NCI-H2196 treated with DMSO at 0.1 percent for 48 hours (cell line): ENCODE data around the gene RITA1.

Experiments
- DNase-seq: peaks from one replicate; lab custom pipeline; 2025; ENCODE audit not compliant: unreplicated experiment; lab: John Stamatoyannopoulos, UW

Gene RITA1

GRCh38 chr12:113227686-113228391 lies 42.3 kb downstream of the RITA1 start:
- DNase-seq, result no peak

DNA sequence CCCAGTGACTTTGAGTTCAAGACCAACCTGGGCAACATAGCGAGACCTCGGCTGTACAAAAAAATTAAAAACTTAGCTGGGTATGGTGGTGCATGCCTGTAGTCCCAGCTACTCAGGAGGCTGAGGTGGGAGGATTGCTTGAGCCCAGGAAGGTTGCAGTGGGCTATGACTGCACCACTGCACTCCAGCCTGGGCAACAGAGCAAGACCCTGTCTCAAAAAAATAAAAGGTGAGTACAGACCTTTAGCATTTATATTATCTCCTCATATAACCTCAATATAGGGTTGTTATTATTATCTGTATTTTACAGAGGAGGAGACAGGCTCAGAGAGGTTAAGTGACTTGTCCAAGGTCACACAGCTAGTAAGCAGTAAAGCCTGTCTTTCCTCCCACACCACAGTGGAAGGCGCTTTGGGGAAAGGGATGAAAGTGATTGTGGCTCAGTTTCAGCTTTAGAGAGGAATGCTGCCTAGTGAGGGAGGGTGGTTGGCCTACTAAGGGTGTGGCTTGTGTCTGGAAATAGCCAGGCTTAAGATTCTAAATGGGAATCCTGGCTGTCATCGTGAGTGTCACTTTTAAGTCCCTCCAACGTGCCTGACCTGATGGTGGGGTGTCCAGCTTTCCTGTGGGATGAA lies 43.0 kb downstream of the RITA1 start:
- no peak for DNase-seq

- DNase-seq, result no peak
Observed at GRCh38 chr12:113230315-113231234, 45.1 kb downstream of the RITA1 start.

DNA sequence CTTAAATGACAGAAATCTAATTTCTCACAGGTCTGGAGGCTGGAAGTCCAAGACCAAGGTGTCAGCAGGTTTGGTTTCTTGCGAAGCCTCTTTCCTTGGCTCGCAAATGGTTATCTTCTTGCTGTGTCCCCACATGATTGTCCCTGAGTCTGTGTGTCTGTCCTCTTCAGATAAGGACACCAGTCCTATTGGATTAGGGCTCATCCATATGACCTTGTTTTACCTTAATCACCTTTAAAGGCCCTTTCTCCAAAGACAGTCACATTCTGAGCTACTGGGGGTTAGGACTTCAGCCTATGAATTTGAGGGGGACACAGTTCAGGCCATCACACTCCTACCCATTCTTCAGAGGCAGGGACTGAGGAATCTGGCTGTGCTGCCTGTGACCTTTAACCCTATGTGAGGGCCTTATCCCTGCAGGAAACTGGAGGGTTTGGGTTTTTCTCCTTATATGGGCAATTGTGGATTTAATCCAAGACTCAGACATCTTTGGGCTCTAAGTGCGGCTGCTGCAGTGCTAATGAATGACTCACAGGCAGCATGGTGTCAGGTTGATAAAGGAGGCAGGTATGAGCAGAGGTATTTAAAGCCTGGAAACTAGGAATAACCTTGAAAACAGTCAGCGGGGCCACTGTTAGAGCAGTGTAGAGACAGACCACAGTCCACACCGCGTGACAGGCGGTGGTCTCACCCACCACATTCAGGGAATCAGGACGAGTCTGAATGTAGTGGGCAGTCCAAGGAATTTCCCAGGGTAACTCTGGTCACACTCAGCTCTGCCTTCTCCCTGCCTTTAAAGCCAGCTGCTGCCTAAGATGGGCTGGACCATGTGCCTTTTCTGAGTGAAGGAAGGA lies 45.9 kb downstream of the RITA1 start:
- DNase-seq, result peak; percentile 44

GRCh38 chr12:113232089-113232839 lies 46.7 kb downstream of the RITA1 start:
- DNase-seq, result no peak

GRCh38 chr12:113232840-113233585 lies 47.5 kb downstream of the RITA1 start:
- DNase-seq, result peak; percentile 94

DNA sequence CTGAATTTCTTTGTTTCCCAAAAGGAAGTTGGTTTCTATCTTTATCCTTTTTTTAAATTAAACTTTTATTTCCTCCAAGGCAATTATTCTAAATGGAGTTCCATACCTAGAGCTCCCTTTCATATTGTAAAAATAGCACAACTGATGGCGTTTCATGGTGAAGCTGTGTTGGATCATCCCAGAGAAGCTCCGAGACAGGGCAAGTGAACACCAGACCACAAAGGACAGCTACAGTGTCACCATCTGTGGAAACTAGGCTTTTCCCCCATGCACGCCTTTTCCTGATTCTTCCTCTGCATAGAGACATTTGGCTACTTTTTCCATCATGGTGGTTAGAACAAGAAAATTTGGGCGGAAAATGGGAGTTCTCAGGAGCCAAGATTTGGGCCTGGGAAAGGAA lies 48.4 kb downstream of the RITA1 start:
- DNase-seq, result no peak

DNA sequence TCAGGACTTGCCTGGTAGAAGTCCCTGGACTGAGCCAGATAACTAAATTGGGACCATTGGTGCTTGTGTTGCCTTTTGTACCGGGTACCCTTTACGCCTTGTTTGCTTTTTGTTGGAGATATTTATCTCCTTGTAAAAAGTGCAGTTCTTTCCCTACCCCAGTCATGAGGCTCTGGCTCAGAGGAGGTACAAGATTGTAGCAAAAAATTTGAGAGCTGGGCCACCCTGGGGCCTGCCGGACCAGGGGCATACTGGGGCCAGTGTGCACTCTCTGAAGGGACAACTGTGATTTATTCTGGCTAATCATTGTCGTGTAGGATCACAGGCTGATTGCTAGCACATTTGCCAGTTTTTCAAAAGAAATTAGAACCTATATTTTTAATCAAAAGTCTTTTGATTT lies 49.0 kb downstream of the RITA1 start:
- no peak for DNase-seq

GRCh38 chr12:113235976-113236375 lies 50.5 kb downstream of the RITA1 start:
- no peak for DNase-seq

DNA sequence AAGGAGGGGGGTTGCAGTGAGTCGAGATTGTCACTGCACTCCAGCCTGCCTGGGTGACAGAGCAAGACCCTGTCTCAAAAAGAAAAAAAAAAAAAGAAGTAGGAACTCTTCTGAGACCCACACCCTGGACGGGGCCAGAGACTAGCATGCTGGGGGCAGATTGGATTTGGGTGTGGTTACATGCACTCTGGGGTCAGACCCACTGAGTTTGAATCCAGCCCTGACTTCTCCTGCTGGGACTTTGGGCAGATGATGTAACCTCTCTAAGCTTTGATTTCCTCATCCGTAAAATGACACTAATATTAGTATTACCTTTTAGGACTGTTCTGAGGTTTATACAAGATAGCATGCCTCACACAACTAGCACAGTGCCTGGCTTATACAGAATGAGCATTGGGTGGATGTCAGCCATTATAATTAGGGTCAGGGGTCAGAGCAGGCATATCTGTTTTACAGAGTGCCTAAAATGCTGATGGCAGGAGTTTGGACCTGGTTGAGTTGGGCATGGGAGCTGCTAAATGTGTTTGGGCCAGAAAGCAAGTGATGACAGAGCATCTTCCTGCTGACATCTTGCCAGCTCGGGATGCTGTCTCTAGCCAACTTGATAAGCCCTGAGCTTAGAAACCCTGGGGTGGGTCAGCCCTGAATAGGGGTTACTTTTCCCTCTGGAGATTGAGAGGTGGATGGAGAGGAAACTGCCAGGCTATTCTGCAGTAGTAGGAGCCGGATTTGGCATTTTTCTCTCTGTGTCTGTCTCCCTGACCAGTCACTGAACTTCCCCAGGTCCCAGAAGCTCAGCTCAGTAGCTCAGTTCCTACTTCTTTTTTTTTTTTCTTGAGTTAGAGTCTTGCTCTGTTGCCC lies 51.2 kb downstream of the RITA1 start:
- no peak for DNase-seq

- no peak for DNase-seq
Observed at GRCh38 chr12:113237748-113238147, 52.2 kb downstream of the RITA1 start.

GRCh38 chr12:113238309-113238708 lies 52.8 kb downstream of the RITA1 start:
- DNase-seq, result no peak

- no peak for DNase-seq
Observed at GRCh38 chr12:113239288-113239771, 53.8 kb downstream of the RITA1 start.

GRCh38 chr12:113239811-113240331 lies 54.4 kb downstream of the RITA1 start:
- no peak for DNase-seq

- DNase-seq, result no peak
Observed at GRCh38 chr12:113240395-113240794, 54.9 kb downstream of the RITA1 start.

DNA sequence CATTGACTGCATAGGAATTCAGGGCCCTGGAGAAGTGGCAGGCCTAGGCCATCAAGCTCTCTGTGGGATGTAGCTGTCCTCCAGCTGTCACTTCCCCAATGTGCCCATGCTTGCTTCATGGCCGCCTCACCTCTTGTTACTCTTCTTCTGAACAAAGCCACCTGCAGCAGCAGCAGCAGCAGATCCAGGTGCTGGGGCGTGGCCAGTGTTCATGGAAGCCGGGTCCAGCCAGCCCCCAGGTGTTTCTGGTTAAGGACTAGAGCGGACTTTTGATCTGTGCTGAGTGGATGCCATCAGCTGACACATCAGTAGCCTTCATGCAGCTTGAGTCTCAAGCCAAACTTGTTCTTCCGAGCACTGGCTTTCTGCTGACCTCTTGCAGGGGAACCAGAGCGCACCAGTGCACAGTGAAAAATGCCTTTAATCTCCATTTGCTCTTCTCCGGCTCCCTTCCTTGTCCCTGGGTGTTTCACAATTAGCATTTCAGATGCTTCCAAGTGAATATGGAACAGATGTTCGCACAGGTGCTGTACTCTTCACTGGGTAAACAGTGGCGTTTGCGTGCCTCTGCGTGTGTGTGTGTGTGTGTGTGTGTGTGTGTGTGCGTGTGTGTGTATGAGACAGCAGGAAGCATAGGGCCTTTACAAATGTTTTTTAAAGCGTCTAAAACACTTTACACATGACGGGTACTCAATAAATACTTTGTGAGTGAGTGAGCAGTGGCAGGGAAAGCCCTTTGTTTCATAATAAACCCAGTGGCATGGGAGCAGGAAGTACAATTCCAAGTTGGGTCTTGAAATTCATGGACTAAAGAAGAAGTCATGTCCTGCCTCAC lies 55.9 kb downstream of the RITA1 start:
- DNase-seq, result peak; percentile 78
